M059J (cell line): Measurements from ENCODE around the gene ZKSCAN5. TPM values are rescaled to one million over a fixed set of nuclear protein-coding genes. Genes with fewer than 3 reads are reported as not detected.
"Not testable (repeated sequence)": the region's sequence is repeated elsewhere in the genome, so short reads cannot be mapped to it uniquely, and the experiment has no call there.

Experiments used
- DNase-seq: peaks from one replicate; pipeline ENCODE4 v3.0.0-alpha.2; 2012; ENCODE audit warnings: low read depth
- total RNA-seq: library from RNA; depleted of rRNA; stranded (reverse); fragments of >200 nt; shearing (Covaris generic); gene quantifications from 2 replicates; pipeline ENCODE4 v1.2.3, GENCODE V29; 2014

ZKSCAN5 gene
- total RNA-seq, 1 experiment from 2014 or later: 19.9 TPM

DNA sequence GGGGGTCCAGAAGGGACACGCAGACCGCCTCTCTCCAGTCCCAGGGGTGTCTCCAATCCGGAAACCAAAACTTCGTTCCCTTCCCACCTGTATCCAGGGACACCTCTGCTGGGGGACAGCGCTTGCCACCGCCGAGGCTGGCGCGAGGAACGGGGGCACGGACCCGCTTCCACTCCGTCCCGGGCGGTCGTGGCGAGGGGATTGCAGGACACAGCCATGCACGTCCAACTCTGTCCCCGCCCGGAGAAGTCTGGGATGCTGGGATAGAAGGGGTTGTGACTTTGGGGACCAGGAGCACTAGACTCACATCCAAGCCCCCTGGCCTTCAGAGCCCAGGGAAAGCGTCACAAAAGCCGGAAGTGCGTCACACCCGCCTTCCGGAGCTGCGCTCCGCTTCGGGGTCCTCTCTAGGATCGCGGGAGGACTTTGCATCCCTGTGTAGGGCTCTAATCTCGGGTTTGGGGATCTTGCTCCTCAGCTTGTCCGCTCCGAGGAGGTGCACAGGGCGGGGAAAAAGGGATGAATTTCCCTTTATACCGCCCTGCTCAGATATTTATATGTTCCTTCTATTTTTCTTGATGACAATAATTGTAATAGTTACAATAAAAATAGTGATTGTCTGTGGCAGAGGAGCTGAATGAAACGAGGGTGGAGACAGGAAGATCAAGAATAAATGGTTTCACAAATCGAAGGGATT lies 47.5 kb downstream of the ZKSCAN5 start, which contains the start of gene FAM200A:
Gene FAM200A, minus strand, starts transcription at position 348 of the 697 bp plus-strand sequence. CDS start 3,707 bp downstream, outside the sequence.
- DNase-seq: peak; percentile 93

DNA sequence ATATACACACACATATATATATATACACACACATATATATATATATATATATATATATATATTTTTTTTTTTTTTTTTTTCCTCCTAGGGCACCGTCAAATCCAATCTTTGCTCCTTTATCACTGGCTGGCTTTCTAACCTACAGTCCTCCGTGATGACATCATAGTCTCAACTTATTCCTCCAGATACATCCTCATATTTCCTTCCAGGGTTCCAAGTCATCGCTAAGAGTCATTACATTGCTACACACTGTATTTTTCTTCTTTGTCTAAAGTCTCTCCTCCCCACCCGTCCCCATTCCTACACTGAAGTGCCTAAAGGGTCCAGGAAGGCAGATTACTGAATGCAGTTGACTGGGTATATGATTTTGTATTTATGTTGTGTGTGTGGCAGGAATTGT lies 48.6 kb downstream of the ZKSCAN5 start:
- DNase-seq: no peak

DNA sequence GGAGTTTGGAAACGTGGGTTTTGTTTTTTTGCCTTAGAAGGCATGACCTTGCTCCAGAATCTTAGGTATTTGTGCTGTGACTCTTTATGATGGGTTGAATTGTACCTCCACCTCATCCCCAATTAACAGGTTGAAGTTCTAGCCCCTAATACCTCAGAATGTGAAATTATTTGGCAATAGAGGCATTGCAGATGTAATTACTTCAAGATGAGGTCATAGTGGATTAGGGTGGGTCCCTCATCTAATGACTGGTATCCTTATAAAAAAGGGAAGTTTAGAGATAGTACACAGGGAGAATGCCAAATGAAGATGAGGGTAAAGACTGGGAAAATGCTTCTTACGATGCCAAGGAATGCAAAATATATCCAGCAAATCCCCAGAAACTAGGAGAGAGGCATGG lies 50.5 kb downstream of the ZKSCAN5 start:
- DNase-seq: no peak

DNA sequence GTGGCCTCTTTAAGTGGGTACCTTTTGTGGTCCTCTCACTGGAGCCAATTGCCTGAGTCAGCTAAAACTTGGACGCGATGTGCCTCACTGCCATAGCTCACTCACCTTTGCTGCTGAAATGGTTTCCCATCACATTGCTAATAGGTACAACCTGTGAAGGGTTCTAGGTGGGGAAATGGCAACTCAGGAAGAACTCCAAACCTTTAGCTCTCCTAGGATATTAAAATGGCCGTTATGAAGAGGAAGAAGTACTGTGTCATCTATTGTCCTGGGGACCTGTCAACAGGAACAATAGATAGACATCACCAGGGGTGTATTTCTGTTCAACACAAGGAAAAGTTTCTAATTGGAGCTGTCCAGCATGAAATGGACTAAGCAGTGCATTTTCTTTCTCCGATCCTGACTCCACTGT lies 52.7 kb downstream of the ZKSCAN5 start:
- no peak for DNase-seq

DNA sequence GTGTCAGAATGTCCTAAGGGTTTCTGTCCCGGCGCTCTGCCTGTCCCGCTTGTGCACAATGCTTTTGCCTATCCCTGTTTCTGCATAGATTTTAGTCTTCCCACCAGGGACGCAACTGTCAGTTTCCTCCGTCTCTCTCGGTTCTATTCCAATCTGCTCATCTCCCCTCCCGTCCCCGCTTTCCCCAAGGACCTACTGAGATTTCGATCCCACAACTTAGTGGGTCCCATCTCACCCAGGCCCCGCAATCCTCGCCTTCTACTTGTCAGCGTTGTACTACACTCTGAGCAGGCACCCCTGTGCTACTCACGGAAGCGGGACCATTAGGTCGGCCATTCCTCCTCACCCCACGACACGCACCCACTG lies 53.5 kb downstream of the ZKSCAN5 start:
- peak; percentile 44 for DNase-seq

DNA sequence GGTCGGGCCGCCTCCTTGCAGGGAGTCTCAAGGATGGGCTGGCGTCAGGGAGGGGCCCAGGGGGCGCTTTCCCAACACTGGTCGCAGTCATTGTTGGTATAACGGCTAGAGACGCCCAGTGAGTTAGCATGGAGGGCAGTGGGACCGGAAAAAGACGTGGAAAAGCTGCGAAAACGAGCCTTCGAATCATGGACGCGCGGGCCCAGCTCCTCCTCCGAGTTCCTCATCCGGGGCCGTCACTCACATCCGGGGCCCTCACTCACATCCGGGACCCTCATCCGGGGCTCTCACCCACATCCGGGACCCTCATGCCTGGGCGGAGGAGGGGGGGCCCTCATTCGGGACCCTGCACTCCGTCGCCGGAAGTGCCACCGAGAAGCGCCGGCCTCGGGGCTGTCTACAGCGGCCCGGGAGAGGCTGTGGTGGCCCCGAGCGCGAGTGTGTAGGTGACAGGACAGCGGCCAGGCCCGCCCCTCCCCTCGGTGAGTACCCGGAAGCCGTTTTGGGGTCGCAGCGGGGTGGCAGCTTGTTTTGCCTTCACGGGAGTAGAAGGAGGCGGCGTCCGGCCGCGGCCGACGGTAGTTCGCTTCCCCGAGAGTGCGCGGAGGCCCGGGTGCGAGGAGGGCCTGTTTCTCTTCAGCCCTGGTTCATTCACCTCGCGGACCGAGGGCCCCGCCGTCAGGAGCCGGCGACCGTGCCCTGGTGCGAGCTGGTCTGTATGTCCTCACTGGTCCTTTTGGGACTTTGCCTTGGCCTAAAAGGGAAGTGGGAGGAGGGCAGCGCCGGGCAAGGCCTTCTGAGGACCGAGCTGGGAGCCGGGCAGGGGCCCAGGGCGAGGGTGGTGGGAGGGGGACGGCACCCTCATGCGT lies 54.1 kb downstream of the ZKSCAN5 start, which contains the start of gene ZNF655:
Gene ZNF655, plus strand, starts transcription at position 337 of the 869 bp plus-strand sequence. CDS start 1,918 bp downstream, outside the sequence.
- peak; percentile 84 for DNase-seq

DNA sequence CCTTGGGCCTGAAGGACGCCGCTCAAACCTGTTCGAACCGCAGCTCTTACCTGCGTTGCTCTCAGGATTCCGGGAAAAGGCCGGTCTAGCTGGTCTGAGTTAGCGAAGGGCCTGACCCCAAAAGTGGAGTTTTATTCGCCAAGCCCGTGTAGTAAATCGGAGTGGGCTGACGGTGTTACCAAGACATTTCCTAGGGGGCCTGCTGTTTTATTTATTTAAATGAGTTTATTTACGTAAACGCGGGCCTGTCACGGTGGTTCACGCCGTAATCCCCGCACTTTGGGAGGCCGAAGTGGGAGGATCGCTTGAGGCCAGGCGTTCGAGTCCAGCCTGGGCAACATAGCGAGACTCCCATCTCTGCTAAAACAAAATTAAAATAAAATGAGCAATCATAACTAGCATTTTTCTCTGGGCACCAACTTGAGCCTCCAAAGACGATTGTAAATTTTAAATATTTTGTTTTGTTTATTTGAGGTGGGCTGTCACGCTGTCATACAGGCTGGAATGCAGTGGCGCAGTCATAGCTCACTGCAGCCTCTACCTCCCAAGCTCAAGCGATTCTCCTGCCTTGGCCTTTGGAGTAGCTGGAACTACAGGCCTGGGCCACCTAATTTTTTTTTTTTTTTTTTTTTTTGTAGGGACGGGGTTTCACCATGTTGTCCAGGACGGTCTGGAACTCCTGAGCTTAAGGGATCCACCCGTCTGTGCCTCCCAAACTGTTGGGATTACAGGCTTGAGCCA lies 54.9 kb downstream of the ZKSCAN5 start:
- DNase-seq: peak; percentile 51

DNA sequence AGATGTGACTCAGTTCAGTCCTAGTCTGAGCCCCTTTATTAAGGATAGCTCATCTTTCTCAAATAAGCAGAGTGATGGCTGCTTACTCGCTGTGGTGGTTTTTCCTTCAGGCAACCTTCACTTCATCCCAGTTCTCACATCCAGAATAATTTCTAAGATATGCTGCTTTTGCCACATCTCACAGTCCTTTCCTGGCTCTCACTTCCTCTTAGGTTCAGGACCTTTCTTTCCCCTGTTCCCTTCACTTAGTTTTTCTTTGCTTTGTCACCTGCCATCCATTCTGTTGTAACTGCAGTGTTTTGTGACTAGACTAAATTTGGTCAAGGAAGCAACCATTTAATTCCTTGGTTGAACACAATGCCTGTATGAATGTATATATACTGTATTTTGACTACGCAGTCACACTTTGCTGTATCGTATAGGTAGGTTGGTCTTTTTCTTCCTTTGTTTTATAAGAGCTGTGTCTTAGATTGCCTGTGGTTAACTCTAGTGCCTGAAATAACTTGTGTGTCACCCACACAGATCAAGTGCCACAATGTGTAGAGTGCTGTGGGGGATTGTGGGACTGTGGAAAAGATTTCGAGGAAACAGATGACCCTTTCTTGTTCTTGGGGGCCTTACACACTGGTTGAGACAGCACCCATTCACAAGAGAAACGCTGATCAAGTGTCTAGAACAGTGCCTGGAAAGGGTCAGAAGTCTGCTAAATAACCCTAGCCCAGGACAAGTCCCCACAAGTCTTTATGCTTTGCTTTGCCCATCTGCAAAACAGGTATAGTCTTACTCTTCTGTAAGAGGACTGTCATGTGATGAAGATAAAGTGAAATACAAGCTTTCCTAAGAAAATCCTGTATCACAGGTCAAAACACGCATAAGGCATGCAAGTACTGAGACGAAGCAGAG lies 56.6 kb downstream of the ZKSCAN5 start:
- peak; percentile 7 for DNase-seq

DNA sequence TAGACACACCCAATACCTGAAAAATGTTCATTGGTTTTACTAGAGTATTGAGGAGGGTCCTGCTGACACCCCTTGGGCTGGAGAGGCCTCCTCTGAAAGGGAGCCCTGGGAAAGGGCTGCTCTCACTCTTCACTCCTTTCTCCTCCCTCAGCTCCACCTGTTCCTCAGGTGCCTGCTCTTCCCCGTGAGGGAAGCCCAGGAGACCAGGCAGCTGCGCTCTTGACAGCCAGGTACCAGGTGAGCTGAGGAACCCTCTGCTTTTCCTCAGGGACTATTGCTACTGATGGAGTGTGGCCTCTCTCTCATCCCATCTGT lies 57.2 kb downstream of the ZKSCAN5 start:
- DNase-seq: no peak

DNA sequence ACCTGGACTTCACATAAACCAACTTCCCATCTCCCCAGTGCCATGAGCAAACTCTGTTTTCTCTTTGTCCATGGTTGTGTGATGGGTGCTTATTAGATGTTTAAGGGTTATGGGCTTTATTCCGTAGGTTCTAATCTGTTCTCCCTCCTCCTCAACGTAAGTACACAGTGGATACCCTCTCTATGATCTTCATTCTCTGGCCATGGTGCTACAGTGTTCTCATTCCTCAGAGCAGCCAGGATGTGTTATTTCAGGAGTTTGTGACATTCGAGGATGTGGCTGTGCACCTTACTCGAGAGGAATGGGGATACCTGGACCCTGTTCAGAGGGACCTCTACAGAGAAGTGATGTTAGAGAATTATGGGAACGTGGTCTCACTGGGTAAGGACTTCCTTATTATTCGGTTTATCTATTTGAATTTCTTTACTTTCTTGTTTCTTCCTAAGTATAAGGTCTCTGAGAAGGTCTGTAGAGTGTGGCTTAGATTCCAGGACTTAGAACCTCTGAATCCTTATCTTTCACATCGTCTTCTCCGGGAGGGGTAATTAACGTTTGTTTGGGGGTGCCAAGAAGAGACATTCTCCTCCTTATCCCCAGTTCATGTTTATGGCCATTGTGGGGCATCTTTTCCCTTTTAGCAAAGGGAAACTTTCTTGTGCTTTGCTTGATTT lies 57.8 kb downstream of the ZKSCAN5 start:
- DNase-seq: peak; percentile 13

DNA sequence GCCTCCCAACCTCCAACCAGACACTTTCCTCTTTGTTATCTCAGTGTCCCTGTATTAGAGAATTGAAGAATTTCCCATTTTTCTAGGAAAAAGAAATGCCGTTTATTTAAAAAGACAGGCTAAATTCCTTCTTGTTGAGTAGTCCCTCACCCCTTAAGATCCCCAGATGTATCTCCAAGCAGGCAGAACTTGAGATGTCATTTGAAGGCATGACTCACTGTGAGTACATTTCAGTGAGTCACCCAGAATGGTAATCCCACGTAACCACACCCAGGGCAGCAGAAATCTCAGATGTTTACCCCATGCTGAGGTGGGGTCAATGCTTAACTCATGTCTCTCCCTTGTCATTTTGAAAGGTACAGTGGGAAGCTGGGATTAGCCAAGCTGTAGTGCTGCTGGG lies 58.4 kb downstream of the ZKSCAN5 start:
- DNase-seq: peak; percentile 100

DNA sequence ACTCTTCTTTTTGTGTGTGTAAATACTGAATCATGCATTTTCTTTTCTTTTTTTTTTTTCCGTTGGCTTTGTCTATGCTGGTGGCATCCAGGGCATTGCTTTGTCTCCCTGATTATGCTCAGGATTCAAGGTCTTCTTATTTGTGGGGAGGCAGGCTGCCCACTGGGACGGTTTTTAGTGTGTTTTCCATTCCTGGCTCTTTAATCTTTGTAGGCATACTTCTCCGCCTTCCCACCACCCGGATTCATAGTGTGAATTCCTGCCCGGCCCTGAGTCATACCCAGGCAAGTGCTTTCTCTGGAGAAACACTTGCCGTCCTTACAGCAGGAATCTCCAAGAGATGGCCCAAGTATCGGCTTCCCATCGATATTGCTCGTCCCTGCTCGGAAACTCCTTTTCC lies 59.2 kb downstream of the ZKSCAN5 start:
- DNase-seq: peak; percentile 86

DNA sequence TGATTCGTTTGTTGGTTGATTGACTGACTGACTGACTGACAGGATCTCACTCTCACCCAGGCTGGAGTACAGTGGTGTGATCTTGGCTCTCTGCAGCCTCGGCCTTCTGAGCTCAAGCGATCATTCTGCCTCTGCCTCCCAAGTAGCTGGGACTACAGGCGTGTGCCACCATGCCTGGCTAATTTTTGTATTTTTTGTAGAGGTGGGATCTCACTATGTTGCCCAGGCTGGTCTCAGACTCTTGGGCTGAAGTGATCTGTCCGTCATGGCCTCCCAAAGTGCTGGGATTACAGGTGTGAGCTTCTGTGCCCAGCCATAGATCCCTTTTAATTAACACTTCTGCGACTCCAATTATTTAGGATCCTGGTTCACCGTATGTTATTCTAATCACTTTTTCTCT lies 64.3 kb downstream of the ZKSCAN5 start:
- not testable (repeated sequence) for DNase-seq

DNA sequence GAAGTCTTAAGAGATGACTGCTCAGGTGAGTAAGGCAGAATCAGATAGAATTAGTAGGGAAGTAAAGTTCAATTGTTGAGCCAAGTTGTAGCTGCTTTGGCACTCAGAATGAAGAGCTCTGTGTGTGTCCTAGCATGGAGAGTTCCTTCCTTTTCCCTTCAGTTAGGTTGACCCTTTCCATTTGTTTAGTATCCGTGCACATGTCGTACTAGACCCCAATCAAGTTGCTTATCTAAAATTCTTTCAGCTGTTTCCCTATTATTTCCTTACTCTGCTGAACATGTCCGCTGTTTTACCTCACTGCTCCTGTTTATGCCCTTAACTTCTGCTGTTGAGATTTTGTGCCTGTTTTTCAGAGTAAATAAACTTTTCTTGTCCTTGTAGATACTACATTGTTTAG lies 67.3 kb downstream of the ZKSCAN5 start:
- no peak for DNase-seq

DNA sequence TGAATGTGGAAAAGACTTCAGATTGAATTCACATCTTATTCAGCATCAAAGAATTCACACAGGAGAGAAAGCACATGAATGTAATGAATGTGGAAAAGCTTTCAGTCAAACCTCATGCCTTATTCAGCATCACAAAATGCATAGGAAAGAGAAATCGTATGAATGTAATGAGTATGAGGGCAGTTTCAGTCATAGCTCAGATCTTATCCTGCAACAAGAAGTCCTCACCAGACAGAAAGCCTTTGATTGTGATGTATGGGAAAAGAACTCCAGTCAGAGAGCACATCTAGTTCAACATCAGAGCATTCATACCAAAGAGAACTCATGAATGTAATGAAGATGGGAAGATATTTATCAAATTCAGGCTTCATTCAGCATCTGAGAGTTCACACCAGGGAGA lies 68.8 kb downstream of the ZKSCAN5 start:
- no peak for DNase-seq

DNA sequence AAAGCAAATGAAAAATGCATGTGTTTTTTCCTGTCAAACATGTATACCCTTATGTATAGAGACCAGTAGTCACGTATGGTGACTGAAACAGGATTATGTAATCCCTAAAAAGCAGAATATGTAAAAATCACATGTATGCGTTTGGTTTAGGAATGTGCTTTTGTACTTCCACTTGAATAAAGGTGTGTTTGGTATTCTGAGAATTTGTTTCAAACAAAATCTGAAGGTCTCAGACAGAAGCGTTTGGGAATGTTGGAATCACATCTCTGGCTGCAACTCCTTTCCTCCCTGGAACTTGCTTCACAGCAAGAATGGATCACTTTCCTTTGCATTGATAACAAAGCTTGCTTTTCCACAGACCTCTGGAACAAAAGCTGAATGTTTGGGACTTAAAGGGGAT lies 71.8 kb downstream of the ZKSCAN5 start:
- no peak for DNase-seq

DNA sequence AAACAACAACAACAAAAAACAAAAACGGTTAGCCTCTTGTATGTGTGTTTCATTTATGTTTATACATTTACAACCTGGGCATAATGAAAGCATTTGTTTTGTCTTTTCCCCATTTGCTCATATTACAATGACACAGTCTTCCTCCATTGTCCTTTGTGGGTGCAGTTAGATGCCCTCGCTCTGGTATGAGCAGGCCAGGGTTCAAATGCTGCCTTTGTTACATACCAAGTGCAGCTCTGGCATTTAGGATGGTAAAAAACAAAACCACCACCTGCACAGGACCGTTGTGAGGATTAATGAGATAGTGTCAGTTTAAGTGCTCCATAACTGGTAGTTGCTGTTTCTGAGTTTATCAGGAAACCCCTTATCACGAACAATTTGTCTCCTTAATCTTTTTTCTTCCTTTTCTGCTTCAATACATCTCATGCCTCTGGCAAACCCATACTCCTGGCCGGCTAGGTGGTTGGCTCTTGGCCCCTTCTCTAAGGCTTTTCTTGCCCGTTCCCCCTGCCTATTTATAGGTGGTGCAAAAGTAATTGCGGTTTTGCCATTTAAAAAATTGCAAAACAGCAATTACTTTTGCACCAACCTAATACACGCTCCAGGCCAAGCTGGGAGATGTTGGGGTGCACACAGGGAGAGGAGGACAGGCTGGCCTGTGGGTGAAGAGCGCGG lies 75.0 kb downstream of the ZKSCAN5 start:
- no peak for DNase-seq

DNA sequence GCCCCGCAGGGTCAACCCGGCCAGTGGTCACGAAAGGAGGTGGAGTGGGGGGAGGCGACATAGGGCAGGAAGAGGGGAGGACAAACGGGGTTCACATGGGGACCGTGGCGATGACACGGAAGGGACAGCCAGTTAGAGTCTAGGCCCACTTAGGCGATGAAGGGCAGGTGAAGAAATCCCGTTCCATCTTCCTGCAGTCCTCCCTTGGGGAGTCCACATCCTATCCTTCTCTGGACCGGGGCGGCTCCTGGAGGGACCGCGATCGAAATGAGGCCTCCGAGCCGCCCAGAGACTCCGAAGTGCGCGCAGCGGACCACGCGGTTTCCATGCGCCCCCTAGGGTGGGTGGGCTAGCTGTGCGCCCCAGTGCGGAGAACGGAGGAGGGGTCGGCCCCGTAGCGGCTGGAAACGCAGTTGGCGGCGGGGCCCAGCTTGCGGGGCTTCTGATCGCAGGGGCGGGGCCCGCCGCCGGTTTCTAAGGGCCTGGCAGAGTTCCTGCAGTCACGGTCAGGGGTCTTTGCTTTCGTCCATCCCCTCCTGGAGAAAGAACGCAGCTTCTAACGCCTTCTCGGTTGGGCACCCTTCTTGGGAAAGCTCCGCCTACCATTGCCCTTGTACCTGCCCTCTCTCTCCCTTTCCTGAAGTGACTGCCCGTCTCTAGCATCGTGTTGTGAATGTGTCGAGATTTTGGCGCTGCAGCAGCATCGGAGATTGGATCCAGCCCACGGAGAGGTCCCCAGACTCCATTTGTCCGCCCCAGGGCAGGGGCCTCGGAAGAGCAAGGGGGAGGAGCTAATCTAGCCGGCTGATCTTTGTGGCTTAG lies 75.7 kb downstream of the ZKSCAN5 start:
- peak; percentile 49 for DNase-seq

DNA sequence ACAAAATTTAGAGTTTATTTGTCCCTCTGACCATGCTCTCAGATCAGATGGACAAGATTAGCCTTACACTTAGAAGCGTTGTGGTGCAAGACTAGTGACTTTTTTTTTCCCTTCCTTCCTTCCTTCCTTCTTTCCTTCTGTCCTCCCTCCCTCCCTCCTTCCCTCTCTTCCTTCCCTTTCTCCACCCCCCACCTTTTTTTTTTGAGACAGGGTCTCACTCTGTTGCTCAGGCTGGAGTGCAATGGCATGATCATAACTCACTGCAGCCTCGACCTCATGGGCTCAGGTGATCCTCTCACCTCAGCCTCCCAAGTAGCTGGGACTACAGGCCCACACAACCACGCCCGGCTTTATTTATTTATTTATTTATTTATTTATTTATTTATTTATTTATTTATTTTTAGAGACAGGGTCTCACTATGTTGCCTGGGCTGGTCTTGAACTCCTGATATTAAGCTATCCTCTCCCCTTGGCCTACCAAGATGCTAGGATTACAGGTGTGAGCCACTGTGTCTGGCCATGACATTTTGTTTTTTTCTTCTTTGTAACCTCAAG lies 76.4 kb downstream of the ZKSCAN5 start:
- DNase-seq: not testable (repeated sequence)
